HepG2 (cell line): Measurements from ENCODE around the gene HAUS7. TPM values are rescaled to one million over a fixed set of nuclear protein-coding genes. Genes with fewer than 3 reads are reported as not detected.

Source experiments
- ATAC-seq: fragments of 200-7000 bp; cut with Tn5 transposase; 3 replicates; pipeline ENCODE4 v1.9.1; 2020; ENCODE audit warnings: mild to moderate bottlenecking, moderate library complexity
- BruUV-seq: library from RNA; stranded (reverse); fragments of 400-500 nt; replicated peaks from 2 replicates; lab custom pipeline; 2021; lab: Mats Ljungman, UMichigan
- CTCF ChIA-PET: fragments of 300-600 bp; formaldehyde crosslinking; extraction: SDS; loops from one replicate; lab custom pipeline; 2021; ENCODE audit warnings: low total read pairs, inconsistent platforms, low intra/inter-chr PET ratio; lab: Yijun Ruan, JAX
- POLR2A ChIA-PET: fragments of 350-600 bp; sonication (Branson Sonifier 250); formaldehyde crosslinking; loops from one replicate; lab custom pipeline; 2020; ENCODE audit warnings: antibody characterized with exemption, inconsistent platforms; lab: Yijun Ruan, JAX
- DNase-seq: peaks from one replicate; pipeline ENCODE4 v3.0.0-alpha.2; 2015; ENCODE audit warnings: low spot score
- FAIRE-seq: peaks from 3 replicates; lab custom pipeline; 2011; peaks lifted over from hg19 to GRCh38; lab: Jason Lieb, UNC
- H2AFZ ChIP-seq: one replicate; pipeline ENCODE4 v1.6.1; 2011; ENCODE audit warnings: low read length, inconsistent platforms
- H3K27ac ChIP-seq: fragments of 300-600 bp; 3 replicates; pipeline ENCODE4 v1.8.0; 2011; ENCODE audit warnings: mixed run types, mild to moderate bottlenecking, mixed read lengths, low read length, inconsistent platforms; ENCODE audit not compliant: insufficient read depth; ENCODE audit errors: extremely low read length
- H3K27me3 ChIP-seq, 2 experiments: fragments of 200-600 bp in 1 of 2; 2 replicates in 1 of 2; 3 replicates in 1 of 2; pipeline versions ENCODE4 v1.6.0 to v1.8.0; 2011; ENCODE audit warnings: low read length in 2 of 2, mild to moderate bottlenecking in 2 of 2, moderate library complexity in 2 of 2, inconsistent platforms in 1 of 2; ENCODE audit not compliant: insufficient read depth in 2 of 2, control insufficient read depth in 1 of 2
- H3K36me3 ChIP-seq, 2 experiments: fragments of 200-600 bp in 1 of 2; replicated peaks in 1 of 2; 2 replicates in 1 of 2; 3 replicates in 1 of 2; pipeline versions ENCODE4 v1.5.1 to v1.8.0; 2011; ENCODE audit warnings: low read length in 2 of 2, inconsistent platforms in 1 of 2; ENCODE audit not compliant: insufficient read depth in 2 of 2, control insufficient read depth in 1 of 2
- H3K4me1 ChIP-seq: 2 replicates; pipeline ENCODE4 v1.5.1; 2012; ENCODE audit warnings: low read length, inconsistent platforms; ENCODE audit not compliant: insufficient read depth
- H3K4me2 ChIP-seq: 2 replicates; pipeline ENCODE4 v1.6.0; 2011; ENCODE audit warnings: low read depth, low read length, inconsistent platforms
- H3K4me3 ChIP-seq, 3 experiments: fragments of 200-600 bp in 1 of 3; sonication (generic), shearing (Covaris generic) in 1 of 3; replicated peaks in 1 of 3; 2 replicates each; pipeline ENCODE4 v1.5.1; 2011 to 2016; ENCODE audit warnings: low read length in 3 of 3, inconsistent platforms in 2 of 3, low read depth in 2 of 3, mild to moderate bottlenecking in 2 of 3, control low read depth in 1 of 3, mixed read lengths in 1 of 3; ENCODE audit not compliant: insufficient read depth in 1 of 3
- H3K79me2 ChIP-seq: one replicate; pipeline ENCODE4 v1.6.1; 2011; ENCODE audit warnings: low read length, inconsistent platforms; ENCODE audit not compliant: insufficient read depth
- H3K9ac ChIP-seq: 2 replicates; pipeline ENCODE4 v1.6.0; 2011; ENCODE audit warnings: mild to moderate bottlenecking, low read depth, low read length, inconsistent platforms; ENCODE audit not compliant: insufficient read depth
- H3K9me3 ChIP-seq: 2 replicates; pipeline ENCODE4 v1.5.1; 2012; ENCODE audit warnings: mild to moderate bottlenecking, low read length
- H4K20me1 ChIP-seq: 2 replicates; pipeline ENCODE4 v1.6.0; 2011; ENCODE audit warnings: inconsistent platforms, mild to moderate bottlenecking, low read length, moderate library complexity; ENCODE audit not compliant: insufficient read depth
- ARID4A ChIP-seq: sonication (generic); formaldehyde crosslinking; IDR thresholded peaks from 2 replicates; pipeline ENCODE4 v1.5.0; 2020; ENCODE audit warnings: mild to moderate bottlenecking, missing genetic modification reagents, borderline replicate concordance
- DZIP1 ChIP-seq: sonication (generic); formaldehyde crosslinking; IDR thresholded peaks from 2 replicates; pipeline ENCODE4 v1.5.0; 2020; ENCODE audit warnings: mild to moderate bottlenecking, missing genetic modification reagents
- HNRNPH1 ChIP-seq: fragments of 200-400 bp; formaldehyde crosslinking; optimal IDR thresholded peaks from 2 replicates; pipeline ENCODE3; 2017; ENCODE audit warnings: mild to moderate bottlenecking, low read depth, low read length
- KDM1A ChIP-seq: IDR thresholded peaks from 2 replicates; pipeline ENCODE4 v1.6.1; 2016; ENCODE audit warnings: missing compliant biosample characterization
- LBX2 ChIP-seq: sonication (generic); formaldehyde crosslinking; IDR thresholded peaks from 2 replicates; pipeline ENCODE4 v1.5.0; 2020; ENCODE audit warnings: missing genetic modification reagents, mild to moderate bottlenecking, borderline replicate concordance
- NFIC ChIP-seq: IDR thresholded peaks from 2 replicates; pipeline ENCODE4 v1.6.1; 2012; ENCODE audit warnings: mild to moderate bottlenecking, low read length, inconsistent platforms
- NFRKB ChIP-seq: fragments of 450-650 bp; IDR thresholded peaks from 2 replicates; pipeline ENCODE4 v1.6.1; 2017
- RNF2 ChIP-seq: fragments of 450-650 bp; conservative IDR thresholded peaks from 2 replicates; pipeline ENCODE4 v1.6.1; 2016; ENCODE audit warnings: low read depth
- RXRB ChIP-seq: IDR thresholded peaks from 2 replicates; pipeline ENCODE4 v1.6.1; 2016; ENCODE audit warnings: borderline replicate concordance, missing genetic modification reagents, missing compliant biosample characterization
- SCMH1 ChIP-seq: sonication (generic); formaldehyde crosslinking; IDR thresholded peaks from 2 replicates; pipeline ENCODE4 v1.9.0; 2021; ENCODE audit warnings: missing genetic modification reagents, mild to moderate bottlenecking, borderline replicate concordance
- SMC3 ChIP-seq: IDR thresholded peaks from 2 replicates; pipeline ENCODE4 v1.6.1; 2011; ENCODE audit warnings: low read length, improper control_type of control experiment
- ZBTB37 ChIP-seq: sonication (generic); formaldehyde crosslinking; IDR thresholded peaks from 2 replicates; pipeline ENCODE4 v1.4.0; 2020; ENCODE audit warnings: mild to moderate bottlenecking, missing genetic modification reagents
- ZGPAT ChIP-seq: IDR thresholded peaks from 2 replicates; pipeline ENCODE4 v1.6.1; 2016; ENCODE audit warnings: mild to moderate bottlenecking
- ZNF556 ChIP-seq: sonication (generic); formaldehyde crosslinking; IDR thresholded peaks from 2 replicates; pipeline ENCODE4 v1.4.0; 2020; ENCODE audit warnings: mild to moderate bottlenecking, missing genetic modification reagents, borderline replicate concordance
- ZNF75D ChIP-seq: sonication (generic); formaldehyde crosslinking; IDR thresholded peaks from 2 replicates; pipeline ENCODE4 v1.8.1; 2023; ENCODE audit warnings: missing genetic modification reagents, mild to moderate bottlenecking, borderline replicate concordance
- ZNF788 ChIP-seq: sonication (generic); formaldehyde crosslinking; IDR thresholded peaks from 2 replicates; pipeline ENCODE4 v1.5.0; 2020; ENCODE audit warnings: mild to moderate bottlenecking, missing genetic modification reagents, borderline replicate concordance
- WGBS: methylation state at CpG from one replicate; pipeline ENCODE4 v1.1.6; 2017; ENCODE audit warnings: low lambda C conversion rate; 5-methylcytosine and 5-hydroxymethylcytosine counted together
- in situ Hi-C: cut with HindIII; loops from 2 replicates; pipeline ENCODE4 v1.10.0; 2017; ENCODE audit warnings: low pct_unique_long_range_greater_than_20kb; ENCODE audit not compliant: extremely low pct_ligation_motif_present
- intact Hi-C: fragments of 100-400 bp; cut with micrococcal nuclease; formaldehyde crosslinking; loops from one replicate; pipeline ENCODE4 v1.10.0; 2022; ENCODE audit not compliant: unreplicated experiment
- polyA plus RNA-seq, 8 experiments: library from polyadenylated mRNA; depleted of rRNA in 3 of 8; stranded (reverse) in 7 of 8; unstranded in 1 of 8; fragments of >200 nt; fragmentation: Illumina TruSeq in 4 of 8; extraction: Trizol in 4 of 8; gene quantifications; 2 replicates each; pipeline versions ENCODE4 v1.2.1 to v1.2.3, GENCODE V29; 2011 to 2016; ENCODE audit warnings: low read depth in 4 of 8, missing spikeins in 1 of 8, mixed read lengths in 1 of 8; ENCODE audit not compliant: insufficient read depth in 1 of 8
- total RNA-seq, 5 experiments: library from RNA; depleted of rRNA; stranded (reverse); fragments of >200 nt; fragmentation: Illumina TruSeq; extraction: Trizol; gene quantifications; 2 replicates each; pipeline ENCODE4 v1.2.3, GENCODE V29; 2016; ENCODE audit warnings: low read depth in 1 of 5

HAUS7 gene
- total and polyA plus RNA-seq, 2 of the 13 experiments (the other 11 are each of a cell fraction or from before 2014, with no cell fraction given), result 10.9 to 42.4 TPM

- no TSS peak for BruUV-seq
- H3K4me1 ChIP-seq, result no peaks in the 10 kb centered on the region
- H2AFZ ChIP-seq, result no peak overlapping the region
- no peaks in the 10 kb centered on the region for H3K79me2 ChIP-seq
- ATAC-seq (no peak), DNase-seq (no peak), FAIRE-seq (no peak)
- no peaks in the 10 kb centered on the region for H4K20me1 ChIP-seq
- H3K27me3 ChIP-seq, result no peaks in the 10 kb centered on the region
- H3K36me3 ChIP-seq, result peaks cover 0 to 3% of the 10 kb centered on the region in 2 experiments; a peak in 2 of 5 replicates
- no peak overlapping the region for H3K9ac ChIP-seq
- intact Hi-C loops (no loop called here), in situ Hi-C loops (no loop called here)
- no peak overlapping the region for H3K27ac ChIP-seq
- CTCF ChIA-PET, result no interaction called here
- no CpG with 5 or more reads among the region's 10 CpGs for WGBS
- no peak overlapping the region for H3K4me2 ChIP-seq
- H3K4me3 ChIP-seq, result no peak overlapping the region
- POLR2A ChIA-PET, result no interaction called here
- H3K9me3 ChIP-seq, result no peaks in the 10 kb centered on the region
- TF ChIP-seq RNF2 (no peak), LBX2 (CRISPR knock-in tag) (no peak), SCMH1 (CRISPR knock-in tag) (no peak), SMC3 (no peak), KDM1A (CRISPR knock-in tag) (no peak), ZNF556 (CRISPR knock-in tag) (no peak), RXRB (CRISPR knock-in tag) (no peak), ZNF788 (CRISPR knock-in tag) (no peak), ZGPAT (CRISPR knock-in tag) (no peak), ZBTB37 (CRISPR knock-in tag) (no peak), ZNF75D (CRISPR knock-in tag) (no peak), NFIC (no peak), ARID4A (CRISPR knock-in tag) (no peak), HNRNPH1 (no peak), DZIP1 (no peak), NFRKB (no peak)
Measured at GRCh38 chrX:153462291-153462690, 8.1 kb downstream of the HAUS7 start.
